Hematopoietic multipotent progenitor cell treated with erythropoietin and hydrocortisone succinate and interleukin-3 and kit ligand, for 8 days (in vitro differentiated cells): Measurements from ENCODE around the gene TBC1D5.

Experiments used
- DNase-seq: peaks from one replicate; pipeline ENCODE4 v3.0.0-alpha.2; 2015

The TBC1D5 gene

GRCh38 chr3:17583530-17583929 is 158.9 kb downstream of the TBC1D5 start:
- no peak for DNase-seq

GRCh38 chr3:17581421-17582080 is 160.9 kb downstream of the TBC1D5 start:
- no peak for DNase-seq

- DNase-seq = no peak
Observed at GRCh38 chr3:17580901-17581300, 161.5 kb downstream of the TBC1D5 start.

GRCh38 chr3:17579289-17580031 is 163.0 kb downstream of the TBC1D5 start:
- DNase-seq = peak; percentile 80

GRCh38 chr3:17577796-17578520 is 164.5 kb downstream of the TBC1D5 start:
- DNase-seq = no peak

- no peak for DNase-seq
Observed at GRCh38 chr3:17573396-17573795, 169.0 kb downstream of the TBC1D5 start.

- DNase-seq = no peak
Observed at GRCh38 chr3:17571686-17572085, 170.7 kb downstream of the TBC1D5 start.

GRCh38 chr3:17562845-17563244 is 179.6 kb downstream of the TBC1D5 start:
- no peak for DNase-seq

GRCh38 chr3:17558565-17558964 is 183.9 kb downstream of the TBC1D5 start:
- DNase-seq = no peak

- DNase-seq = no peak
Observed at GRCh38 chr3:17557749-17558463, 184.5 kb downstream of the TBC1D5 start.

GRCh38 chr3:17555525-17555924 is 186.9 kb downstream of the TBC1D5 start:
- DNase-seq = no peak

GRCh38 chr3:17554078-17554477 is 188.4 kb downstream of the TBC1D5 start:
- DNase-seq = no peak

GRCh38 chr3:17553080-17553479 is 189.4 kb downstream of the TBC1D5 start:
- no peak for DNase-seq

GRCh38 chr3:17552351-17552750 is 190.1 kb downstream of the TBC1D5 start:
- no peak for DNase-seq

- no peak for DNase-seq
Observed at GRCh38 chr3:17551895-17552294, 190.5 kb downstream of the TBC1D5 start.

GRCh38 chr3:17551333-17551732 is 191.1 kb downstream of the TBC1D5 start:
- no peak for DNase-seq

- DNase-seq = no peak
Observed at GRCh38 chr3:17550624-17551023, 191.8 kb downstream of the TBC1D5 start.

GRCh38 chr3:17546500-17547255 is 195.8 kb downstream of the TBC1D5 start:
- no peak for DNase-seq

GRCh38 chr3:17544632-17545031 is 197.8 kb downstream of the TBC1D5 start:
- DNase-seq = peak; percentile 25

- DNase-seq = no peak
Observed at GRCh38 chr3:17542591-17542990, 199.8 kb downstream of the TBC1D5 start.

- no peak for DNase-seq
Observed at GRCh38 chr3:17539436-17539835, 203.0 kb downstream of the TBC1D5 start.

GRCh38 chr3:17535274-17535673 is 207.2 kb downstream of the TBC1D5 start:
- DNase-seq = no peak
